GM19467 (cell line): ENCODE measurements around the gene ARHGAP10.
A peak's percentile ranks its signal among the peaks of the same experiment; 100 is the strongest.

Source experiments
- ATAC-seq: cut with Tn5 transposase; IDR thresholded peaks from one replicate; pipeline ENCODE4 v1.9.1; 2021; ENCODE audit warnings: mild to moderate bottlenecking, moderate library complexity; ENCODE audit not compliant: unreplicated experiment

The ARHGAP10 gene

DNA sequence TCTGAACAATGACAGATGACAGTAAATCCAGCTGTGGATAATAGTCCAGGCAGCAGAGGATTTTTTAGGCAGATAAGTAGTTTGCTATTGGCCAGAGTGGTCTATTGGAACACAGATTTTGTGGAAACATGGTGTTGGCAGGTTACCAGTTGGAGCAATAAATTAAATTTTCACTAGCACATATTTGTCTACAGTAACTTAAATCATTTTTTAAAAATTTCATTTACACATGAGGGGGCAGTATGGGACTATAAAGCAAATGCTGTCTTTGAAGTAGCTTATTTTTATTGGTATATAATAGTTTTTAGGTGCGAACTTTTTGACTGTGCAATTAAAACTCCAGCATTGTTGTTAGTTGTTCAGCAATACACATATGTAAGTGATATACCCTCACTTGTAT, 289.8 kb downstream of the ARHGAP10 start:
- no peak for ATAC-seq

- ATAC-seq = no peak
Measured at GRCh38 chr4:148022975-148023374, 291.1 kb downstream of the ARHGAP10 start.

- ATAC-seq = no peak
Measured at GRCh38 chr4:148023512-148024181, 291.8 kb downstream of the ARHGAP10 start.

- ATAC-seq = no peak
Measured at GRCh38 chr4:148025981-148026380, 294.1 kb downstream of the ARHGAP10 start.

DNA sequence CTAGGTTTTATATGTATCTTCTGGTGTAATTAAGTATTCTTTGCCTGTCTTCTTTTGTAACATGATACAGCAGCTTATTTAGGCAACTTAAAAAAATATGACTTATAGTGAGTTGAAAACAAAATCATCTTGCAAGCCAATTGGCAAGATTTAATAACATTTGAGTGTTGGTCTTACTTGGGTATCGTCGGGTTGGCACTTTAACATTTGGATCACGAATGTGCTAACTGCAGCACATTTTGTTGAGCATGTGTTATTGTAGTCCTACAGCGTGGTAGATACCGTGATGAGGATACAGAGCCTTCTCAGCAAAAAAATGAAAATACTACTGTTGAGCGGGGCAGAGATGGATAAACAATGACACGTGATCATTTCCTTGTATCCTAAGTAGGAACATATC, 295.3 kb downstream of the ARHGAP10 start:
- ATAC-seq = no peak

DNA sequence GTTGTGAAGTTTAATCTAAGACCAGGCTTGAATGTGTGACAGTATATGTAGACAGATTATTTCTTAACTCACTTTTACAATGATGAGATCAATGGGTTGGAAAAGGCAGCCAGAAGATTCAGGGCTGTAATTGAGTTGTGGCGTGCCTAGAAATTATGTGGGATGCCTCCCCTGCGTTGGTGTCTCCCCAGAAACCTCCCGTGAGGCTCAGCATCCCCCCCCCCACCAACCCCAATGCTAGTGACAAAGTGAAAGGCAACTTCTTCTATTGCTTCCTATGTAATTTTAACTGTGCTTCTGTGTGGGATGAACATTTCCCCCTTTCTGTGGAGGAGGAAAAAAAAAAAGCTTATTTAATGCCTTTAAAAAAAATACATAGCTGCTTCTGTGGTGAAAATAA, 297.9 kb downstream of the ARHGAP10 start:
- ATAC-seq = no peak

DNA sequence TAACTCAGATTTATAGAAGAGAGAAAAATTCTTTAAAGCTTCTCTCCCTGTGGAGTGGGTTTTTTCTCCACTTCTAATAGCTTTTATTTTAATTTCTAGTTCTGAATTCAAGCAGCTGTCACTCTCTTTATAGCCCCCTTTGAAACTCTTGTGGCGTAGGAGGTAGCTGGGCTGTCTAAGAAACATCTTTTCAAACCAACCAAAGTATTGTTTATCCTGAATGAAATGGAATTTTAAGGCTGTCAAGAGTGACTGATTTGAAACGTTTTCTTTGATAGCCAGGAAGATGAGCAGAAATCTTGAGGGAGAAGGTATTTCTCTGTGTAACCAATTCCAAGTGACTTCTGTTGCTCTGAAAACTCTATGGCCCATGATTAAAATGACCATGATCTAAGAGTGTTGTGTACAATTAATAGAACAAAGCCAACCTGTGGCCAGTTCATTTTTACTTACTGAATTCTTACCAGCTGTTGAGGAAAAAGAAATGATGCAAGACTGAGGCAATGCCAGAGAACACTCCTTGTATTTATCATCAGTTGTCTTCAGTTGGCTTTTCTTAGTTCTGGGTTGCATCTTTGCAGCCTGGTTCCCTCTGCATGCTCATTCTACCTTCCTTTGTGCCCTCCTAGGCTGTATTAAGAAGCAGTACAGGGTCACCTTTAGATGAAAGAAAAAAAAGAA, 298.4 kb downstream of the ARHGAP10 start:
- no peak for ATAC-seq

DNA sequence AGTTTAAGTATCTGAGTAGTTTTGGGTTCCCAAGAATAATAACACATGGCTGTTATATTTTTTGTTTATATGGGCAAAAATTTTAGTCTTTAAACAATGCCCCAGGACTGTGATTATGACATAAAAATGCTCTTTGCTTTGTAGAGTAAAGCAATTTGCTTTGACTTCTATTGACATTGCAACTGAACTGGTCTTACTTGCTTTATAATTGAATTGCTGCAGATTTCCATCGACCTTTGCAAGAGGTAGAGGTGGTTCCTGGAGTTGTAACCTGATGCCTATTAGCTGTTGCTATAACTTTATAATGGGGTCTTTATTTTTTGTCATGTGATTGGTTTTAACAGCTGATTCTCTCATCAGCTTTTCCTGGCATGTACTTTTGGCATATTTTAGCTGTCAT, 302.9 kb downstream of the ARHGAP10 start:
- no peak for ATAC-seq

DNA sequence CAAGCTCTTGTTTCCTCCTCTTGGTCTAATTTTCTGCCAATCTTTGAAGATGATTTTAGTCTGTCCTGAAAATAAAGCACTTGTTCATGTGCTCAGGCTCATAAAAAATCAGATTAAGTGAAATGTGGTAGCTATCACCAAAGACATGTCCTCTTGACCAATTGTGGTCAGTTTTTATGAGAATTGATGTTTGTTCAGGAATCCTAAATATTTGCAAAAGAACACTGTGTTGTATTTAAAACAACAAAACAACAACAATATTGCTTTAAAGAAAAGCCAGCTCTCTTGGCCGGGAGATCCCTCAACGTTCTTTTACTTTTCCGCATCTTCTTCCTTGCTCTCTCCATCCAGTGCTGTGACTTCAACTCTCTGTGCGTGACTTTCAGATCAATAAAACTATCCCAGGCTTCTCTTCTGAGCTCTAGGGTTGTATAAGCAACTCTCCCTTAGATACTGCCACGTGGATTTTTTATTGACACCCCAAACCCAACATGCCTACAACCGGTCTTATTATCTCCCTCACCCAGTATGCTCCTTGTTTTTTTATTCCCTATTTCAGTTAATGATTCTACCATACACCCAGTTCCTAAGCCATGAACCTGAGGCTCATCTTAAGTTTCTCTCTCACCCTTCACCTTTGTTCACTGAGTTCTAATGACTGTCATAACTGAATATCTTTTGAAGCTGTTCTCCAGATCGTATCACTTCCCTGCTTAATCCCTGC, 309.9 kb downstream of the ARHGAP10 start:
- no peak for ATAC-seq

DNA sequence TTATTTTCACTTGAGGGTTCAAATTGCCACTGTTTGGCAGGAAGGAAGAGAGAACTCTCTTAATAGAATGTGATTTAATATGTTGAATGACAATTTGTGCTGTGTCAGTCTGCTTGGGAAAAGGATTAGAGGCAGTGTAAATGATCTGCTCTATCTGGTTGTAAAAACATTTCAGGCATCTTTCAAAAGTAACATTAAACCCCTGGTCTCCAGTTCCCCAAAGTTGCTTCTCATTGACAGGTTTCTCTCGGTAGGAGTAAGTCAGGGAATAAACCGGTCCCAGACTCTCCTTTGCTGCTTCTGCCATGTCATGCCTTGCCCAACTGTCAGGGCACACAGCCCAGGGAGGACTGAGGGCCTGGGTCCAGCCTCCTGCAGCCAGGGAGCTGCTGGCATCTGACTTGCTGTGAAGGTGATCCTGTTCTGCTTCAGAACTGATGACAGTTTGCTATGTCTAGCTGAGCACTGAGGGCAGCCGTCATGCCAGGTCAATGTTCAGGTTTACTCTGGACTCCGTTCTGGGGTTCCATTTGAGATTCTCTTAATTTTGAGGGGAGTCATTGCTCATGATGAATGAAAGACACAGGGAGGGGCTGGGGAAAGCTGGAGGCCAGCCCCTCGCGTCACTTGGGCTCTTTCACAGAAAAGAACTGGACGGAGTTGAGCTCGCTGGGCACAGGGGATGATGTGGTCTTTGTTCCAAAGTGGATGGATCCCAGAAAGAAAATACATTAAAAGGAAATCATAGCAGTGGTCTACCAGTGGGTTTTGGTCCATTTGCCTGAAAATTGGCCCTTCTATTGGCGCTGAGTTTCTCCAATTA, 312.4 kb downstream of the ARHGAP10 start:
- no peak for ATAC-seq

DNA sequence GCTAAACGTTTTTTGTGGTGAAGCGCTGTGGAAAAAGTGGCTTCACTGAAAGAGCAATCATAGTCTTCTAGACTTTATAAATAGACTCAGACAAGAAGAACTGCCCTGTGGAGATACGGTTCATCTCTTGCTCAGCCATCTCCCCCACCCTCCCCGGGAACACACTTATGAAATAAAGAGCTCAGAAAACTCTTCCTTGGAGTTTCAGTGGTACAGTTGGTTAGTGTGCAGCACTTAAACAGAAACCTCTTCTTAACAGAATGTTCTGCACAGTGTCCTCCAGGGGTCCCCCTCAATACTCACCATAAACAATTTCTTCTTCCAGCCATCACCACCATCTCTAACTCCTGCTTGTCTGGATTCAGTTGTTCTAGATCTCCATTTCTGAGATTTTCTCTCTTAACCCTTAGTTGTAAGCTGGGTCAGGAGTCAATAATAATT, 313.0 kb downstream of the ARHGAP10 start:
- peak; percentile 97 for ATAC-seq

- ATAC-seq = no peak
Measured at GRCh38 chr4:148048598-148048997, 316.7 kb downstream of the ARHGAP10 start.

DNA sequence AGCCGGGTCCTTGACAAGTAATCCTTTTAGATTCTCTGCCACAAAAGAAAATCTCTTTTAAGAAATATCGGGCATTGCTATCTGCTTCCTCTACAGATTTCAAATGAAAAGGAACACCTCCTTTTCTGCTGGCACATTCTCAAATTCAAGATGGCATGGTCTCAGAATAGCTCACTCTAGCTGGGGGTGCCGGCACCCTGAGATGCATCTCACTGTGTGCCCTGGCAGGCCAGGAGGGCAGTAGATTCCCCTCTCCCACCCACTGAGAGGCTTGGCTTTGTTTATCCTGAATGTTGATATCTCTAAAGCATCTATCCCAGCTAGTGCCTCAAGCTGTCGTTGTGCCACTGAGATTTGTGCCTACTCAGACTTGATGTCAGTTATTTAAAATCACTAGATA, 319.5 kb downstream of the ARHGAP10 start:
- no peak for ATAC-seq

DNA sequence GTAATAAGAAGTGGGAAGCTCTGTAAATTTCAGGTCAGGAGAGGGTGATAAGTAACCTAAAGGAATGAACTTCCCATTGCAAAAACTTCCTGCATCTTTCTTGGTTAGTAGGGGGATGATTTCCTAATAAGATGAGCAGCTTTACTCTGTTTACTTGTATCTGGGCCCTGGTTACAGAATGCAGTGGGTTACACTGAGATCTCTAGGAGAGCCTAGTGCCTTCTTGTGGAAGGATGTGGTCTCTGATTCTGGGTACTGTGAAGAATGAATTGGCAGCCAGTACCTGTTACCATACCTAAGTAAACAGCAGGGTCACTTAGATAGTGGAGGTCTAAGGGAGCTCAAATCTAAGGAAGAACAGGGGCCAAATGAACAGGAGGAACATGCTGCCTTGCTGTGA, 320.6 kb downstream of the ARHGAP10 start:
- no peak for ATAC-seq

- no peak for ATAC-seq
Measured at GRCh38 chr4:148053298-148054003, 321.6 kb downstream of the ARHGAP10 start.

DNA sequence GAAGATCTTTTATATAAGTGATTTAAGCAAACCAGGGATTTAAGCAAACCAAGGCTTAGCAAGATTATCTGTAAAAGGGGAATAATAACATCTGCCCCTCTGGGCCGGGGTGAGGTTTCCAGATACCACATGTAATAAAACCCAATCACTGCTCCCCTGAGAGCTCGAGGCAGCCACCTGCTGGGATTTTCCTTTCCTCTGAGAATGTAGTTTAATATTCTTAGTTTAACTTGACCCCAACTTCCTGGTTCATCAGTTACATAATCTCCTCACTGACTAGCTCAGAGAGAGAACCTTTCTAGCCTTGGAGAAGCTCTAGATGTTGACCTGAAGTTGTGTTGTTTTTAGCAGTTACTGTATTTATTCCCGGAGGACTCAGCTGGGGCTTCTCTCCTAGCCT, 322.4 kb downstream of the ARHGAP10 start:
- ATAC-seq = no peak

- ATAC-seq = peak; percentile 20
Measured at GRCh38 chr4:148055844-148056243, 324.0 kb downstream of the ARHGAP10 start.

GRCh38 chr4:148056879-148057278, 325.0 kb downstream of the ARHGAP10 start:
- ATAC-seq = peak; percentile 79

GRCh38 chr4:148057516-148057915, 325.6 kb downstream of the ARHGAP10 start:
- peak; percentile 46 for ATAC-seq
